GM15510 (cell line): ENCODE results near the gene MMP19.

Source experiments
- POLR2A ChIP-seq: IDR thresholded peaks from 3 replicates; pipeline ENCODE4 v1.6.1; 2011; ENCODE audit warnings: borderline replicate concordance; ENCODE audit not compliant: insufficient read length; ENCODE audit errors: extremely low read depth

The MMP19 gene

GRCh38 chr12:55823419-55823818, 19.3 kb downstream of the MMP19 start:
- TF ChIP-seq POLR2A, result no peak

GRCh38 chr12:55822228-55822627, 20.5 kb downstream of the MMP19 start:
- no peak for TF ChIP-seq POLR2A

- TF ChIP-seq POLR2A, result no peak
These were observed 22.1 kb downstream of the MMP19 start for GRCh38 chr12:55820679-55821078.

- TF ChIP-seq POLR2A, result no peak
These were observed 23.9 kb downstream of the MMP19 start for GRCh38 chr12:55818886-55819285.

- TF ChIP-seq POLR2A, result no peak
These were observed 24.5 kb downstream of the MMP19 start for GRCh38 chr12:55818140-55818728.

GRCh38 chr12:55817345-55818139, 25.2 kb downstream of the MMP19 start, which contains the start of the genes ORMDL2 and SARNP:
Gene ORMDL2 (plus strand): TSS chr12:55818041. CDS start chr12:55819000, 959 bp downstream.
Gene SARNP (minus strand): TSS chr12:55817724. CDS start chr12:55817701, 23 bp downstream.
- TF ChIP-seq POLR2A, result peak; percentile 55

GRCh38 chr12:55816881-55817344, 25.8 kb downstream of the MMP19 start:
- TF ChIP-seq POLR2A, result no peak

- no peak for TF ChIP-seq POLR2A
These were observed 27.3 kb downstream of the MMP19 start for GRCh38 chr12:55815473-55815872.

GRCh38 chr12:55814257-55814656, 28.5 kb downstream of the MMP19 start:
- TF ChIP-seq POLR2A, result no peak

- no peak for TF ChIP-seq POLR2A
These were observed 30.6 kb downstream of the MMP19 start for GRCh38 chr12:55812088-55812487.

GRCh38 chr12:55809274-55809673, 33.5 kb downstream of the MMP19 start:
- no peak for TF ChIP-seq POLR2A

GRCh38 chr12:55806982-55807381, 35.8 kb downstream of the MMP19 start:
- TF ChIP-seq POLR2A, result no peak

GRCh38 chr12:55797550-55797949, 45.2 kb downstream of the MMP19 start:
- no peak for TF ChIP-seq POLR2A

GRCh38 chr12:55797068-55797467, 45.7 kb downstream of the MMP19 start:
- TF ChIP-seq POLR2A, result no peak

GRCh38 chr12:55795950-55796349, 46.8 kb downstream of the MMP19 start:
- TF ChIP-seq POLR2A, result no peak

GRCh38 chr12:55789893-55790292, 52.8 kb downstream of the MMP19 start:
- no peak for TF ChIP-seq POLR2A

- TF ChIP-seq POLR2A, result no peak
These were observed 53.6 kb downstream of the MMP19 start for GRCh38 chr12:55789171-55789570.

- TF ChIP-seq POLR2A, result no peak
These were observed 54.2 kb downstream of the MMP19 start for GRCh38 chr12:55788546-55788945.
